Fibroblast of lung (primary cell): Measurements from ENCODE around the gene DHX57.

Source experiments
- CTCF ChIP-seq, 2 donors: IDR thresholded peaks in 1 of 2; conservative IDR thresholded peaks in 1 of 2; 1 replicate in 1 of 2; 2 replicates in 1 of 2; pipeline ENCODE4 v1.5.1; 2011 to 2012; ENCODE audit warnings: low read length in 2 of 2, control low read depth in 1 of 2, inconsistent platforms in 1 of 2, low read depth in 1 of 2, mild to moderate bottlenecking in 1 of 2
- EZH2 ChIP-seq: IDR thresholded peaks from 2 replicates; pipeline ENCODE4 v1.5.1; 2012; ENCODE audit warnings: low read length, control low read depth, mild to moderate bottlenecking; ENCODE audit errors: missing control alignments

DNA sequence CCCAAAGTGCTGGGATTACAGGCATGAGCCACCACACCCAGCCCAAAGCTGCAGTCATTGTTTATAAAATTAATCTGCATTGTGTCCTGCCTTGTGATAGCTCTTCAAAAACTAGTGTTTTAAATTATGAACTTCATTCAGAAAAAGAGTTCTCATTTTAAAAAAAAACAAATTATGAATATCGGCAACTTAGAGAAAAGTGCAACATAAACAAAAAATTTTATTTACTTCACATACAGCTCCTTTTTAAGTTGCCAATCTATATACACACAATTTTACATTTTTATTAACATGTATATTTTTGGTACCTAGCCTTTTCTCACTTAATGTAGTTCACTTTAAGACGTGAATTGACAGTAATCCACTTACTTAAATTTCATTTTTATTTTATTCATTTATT is 50.8 kb downstream of the DHX57 start:
- TF ChIP-seq CTCF (conservative IDR thresholded peaks at IDR 0.05 in 1 of 2, IDR thresholded peaks at IDR 0.05 in 1 of 2; ENCODE audit: low read depth in 1 of 2, low read length in 2 of 2) (no peak), EZH2 (no peak)
